BLaER1 treated with 17β-estradiol and CSF1 and Interleukin-3, amounts not matched to agents 10 nM and 100 nM (cell line): ENCODE data around the gene IGF1.

Source experiments
- H3K27ac ChIP-seq, 11 experiments: shearing (Covaris generic); formaldehyde crosslinking; 2 replicates each; pipeline ENCODE4 v1.8.1; 2022
- H3K27me3 ChIP-seq, 11 experiments: shearing (Covaris generic); formaldehyde crosslinking; 2 replicates each; pipeline ENCODE4 v1.8.1; 2022
- H3K36me3 ChIP-seq, 11 experiments: shearing (Covaris generic); formaldehyde crosslinking; 2 replicates each; pipeline ENCODE4 v1.8.1; 2022
- H3K4me1 ChIP-seq, 10 experiments: shearing (Covaris generic); formaldehyde crosslinking; 2 replicates each; pipeline ENCODE4 v1.8.1; 2022
- H3K4me2 ChIP-seq, 11 experiments: shearing (Covaris generic); formaldehyde crosslinking; 2 replicates each; pipeline ENCODE4 v1.8.1; 2022
- H3K4me3 ChIP-seq, 10 experiments: shearing (Covaris generic); formaldehyde crosslinking; 2 replicates each; pipeline ENCODE4 v1.8.1; 2022
- H3K9ac ChIP-seq, 11 experiments: shearing (Covaris generic); formaldehyde crosslinking; 2 replicates each; pipeline ENCODE4 v1.8.1; 2022
- H3K9me3 ChIP-seq, 11 experiments: shearing (Covaris generic); formaldehyde crosslinking; replicated peaks in 1 of 11; 2 replicates each; pipeline ENCODE4 v1.8.1; 2022
- H4K20me1 ChIP-seq, 11 experiments: shearing (Covaris generic); formaldehyde crosslinking; 2 replicates each; pipeline ENCODE4 v1.8.1; 2022
- Cebpa-rat ChIP-seq, 11 experiments: shearing (Covaris generic); IDR thresholded peaks; 2 replicates each; pipeline ENCODE4 v1.8.1; 2022

The IGF1 gene

DNA sequence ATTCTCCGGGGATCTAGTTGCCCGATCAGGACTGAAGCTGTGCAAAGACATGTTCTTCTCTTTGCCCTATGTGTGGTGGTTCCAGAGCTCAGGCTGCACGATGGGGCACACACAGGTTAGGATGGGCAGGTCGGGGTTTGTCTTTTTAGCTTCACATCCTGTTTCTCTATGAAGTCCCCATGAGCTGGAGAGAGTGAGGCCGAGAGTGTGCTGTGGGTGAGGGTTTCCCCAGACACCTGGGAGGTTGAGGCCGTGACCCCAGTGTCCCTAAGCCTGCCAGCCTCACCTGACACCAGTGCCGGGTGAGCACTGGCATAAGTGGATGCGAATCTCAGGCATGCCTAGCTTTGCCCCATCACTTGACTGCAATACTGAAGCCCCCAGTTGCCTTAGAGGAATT, 32.9 kb upstream of the IGF1 start:
- Histone ChIP-seq H3K4me2 (peak overlapping the region; percentile 48 to 74 (median 69); a peak in 16 of 22 replicates), H3K9ac (no peak overlapping the region), H3K4me1 (peaks cover 13 to 25% (median 15%) of the 10 kb centered on the region in 10 experiments), H3K36me3 (no peaks in the 10 kb centered on the region), H3K9me3 (peaks cover 0 to 1% (median 0%) of the 10 kb centered on the region in 11 experiments; a peak in 2 of 22 replicates), H4K20me1 (no peaks in the 10 kb centered on the region), H3K4me3 (no peak overlapping the region), H3K27me3 (no peaks in the 10 kb centered on the region), H3K27ac (no peak overlapping the region)
- no peak for TF ChIP-seq Cebpa-rat (IDR thresholded peaks at IDR 0.05)

DNA sequence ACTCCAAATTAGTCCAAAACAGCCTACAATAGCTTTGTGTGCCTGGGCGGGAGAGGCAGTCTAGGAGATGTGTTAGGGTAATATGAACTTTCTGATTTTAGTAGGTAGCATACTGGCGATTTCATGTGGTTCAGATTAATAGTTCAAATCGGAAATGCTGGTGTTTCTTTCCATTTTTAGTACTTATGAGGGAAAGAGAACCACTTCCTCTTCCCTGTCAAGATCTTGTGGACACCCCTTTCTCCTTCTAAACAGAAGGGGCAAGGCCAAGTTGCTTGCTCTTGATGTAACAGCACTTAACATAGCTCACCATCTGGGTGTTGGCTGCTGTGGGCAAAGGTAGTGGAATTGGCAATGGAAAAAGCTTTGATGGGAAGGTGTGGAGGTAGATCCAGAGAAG, 32.2 kb upstream of the IGF1 start:
- Histone ChIP-seq H3K27me3 (no peaks in the 10 kb centered on the region), H3K4me2 (peak overlapping the region; percentile 48 to 74 (median 69)), H4K20me1 (no peaks in the 10 kb centered on the region), H3K36me3 (no peaks in the 10 kb centered on the region), H3K27ac (0 out of 22 replicates have a peak overlapping the region, but pooled peaks of 1 of the 11 experiments have one; percentile 13), H3K4me1 (peaks cover 13 to 25% (median 15%) of the 10 kb centered on the region in 10 experiments), H3K9me3 (peaks cover 2 to 9% (median 6%) of the 10 kb centered on the region in 11 experiments; a peak in 15 of 22 replicates), H3K9ac (no peak overlapping the region), H3K4me3 (no peak overlapping the region)
- no peak for TF ChIP-seq Cebpa-rat (IDR thresholded peaks at IDR 0.05)

DNA sequence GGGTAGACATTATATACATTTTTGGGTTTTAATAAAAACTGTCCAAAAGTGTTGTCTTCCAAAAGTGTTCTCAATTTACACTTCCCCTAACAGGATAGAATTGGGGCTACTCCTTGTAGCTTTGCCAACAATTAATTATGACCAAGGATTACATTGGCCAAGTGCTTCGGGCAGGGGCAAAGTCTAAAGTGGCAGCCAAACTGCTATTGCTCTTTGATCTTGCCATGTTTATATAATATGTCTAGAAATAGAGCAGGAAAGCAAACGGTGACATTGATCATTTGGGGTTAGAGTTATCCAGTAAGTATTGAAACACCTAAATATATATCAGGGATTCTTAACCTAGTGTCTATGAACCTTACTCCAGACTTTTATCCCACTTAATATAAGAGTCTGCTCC, 31.2 kb upstream of the IGF1 start:
- Histone ChIP-seq H4K20me1 (no peaks in the 10 kb centered on the region), H3K4me1 (peaks cover 13 to 25% (median 15%) of the 10 kb centered on the region in 10 experiments), H3K4me2 (peak overlapping the region in 5 of 11 experiments; percentile 48 to 74 (median 74); a peak in 6 of 22 replicates), H3K4me3 (no peak overlapping the region), H3K27me3 (no peaks in the 10 kb centered on the region), H3K27ac (no peak overlapping the region), H3K36me3 (no peaks in the 10 kb centered on the region), H3K9ac (no peak overlapping the region), H3K9me3 (peaks cover 12 to 18% (median 15%) of the 10 kb centered on the region in 11 experiments; a peak in 19 of 22 replicates)
- TF ChIP-seq Cebpa-rat (IDR thresholded peaks at IDR 0.05) = no peak

DNA sequence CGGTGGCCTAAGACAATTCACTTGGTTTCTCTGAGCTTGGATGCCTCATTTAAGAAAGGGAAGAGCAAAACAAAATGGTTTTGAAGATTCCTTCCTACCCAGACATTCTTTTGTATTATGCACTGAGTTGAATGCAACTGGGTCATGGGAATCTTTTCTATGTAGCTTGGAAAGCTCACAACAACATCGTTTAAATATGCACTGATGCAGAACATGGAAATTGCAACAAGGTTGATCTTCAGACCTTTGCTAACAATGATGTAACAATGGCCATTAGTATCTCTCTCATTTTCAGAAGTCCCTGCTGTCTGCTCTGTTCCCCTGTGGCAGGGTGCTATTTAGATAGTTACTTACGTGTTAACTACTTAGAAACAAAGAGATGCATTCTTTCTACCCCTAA, 30.1 kb upstream of the IGF1 start:
- Histone ChIP-seq H3K36me3 (no peaks in the 10 kb centered on the region), H4K20me1 (no peaks in the 10 kb centered on the region), H3K27me3 (no peaks in the 10 kb centered on the region), H3K4me1 (peaks cover 13 to 29% (median 15%) of the 10 kb centered on the region in 10 experiments), H3K27ac (no peak overlapping the region), H3K4me3 (no peak overlapping the region), H3K9ac (no peak overlapping the region), H3K4me2 (no peak overlapping the region), H3K9me3 (peaks cover 21 to 29% (median 25%) of the 10 kb centered on the region in 11 experiments; a peak in 21 of 22 replicates)
- no peak for TF ChIP-seq Cebpa-rat (IDR thresholded peaks at IDR 0.05)

DNA sequence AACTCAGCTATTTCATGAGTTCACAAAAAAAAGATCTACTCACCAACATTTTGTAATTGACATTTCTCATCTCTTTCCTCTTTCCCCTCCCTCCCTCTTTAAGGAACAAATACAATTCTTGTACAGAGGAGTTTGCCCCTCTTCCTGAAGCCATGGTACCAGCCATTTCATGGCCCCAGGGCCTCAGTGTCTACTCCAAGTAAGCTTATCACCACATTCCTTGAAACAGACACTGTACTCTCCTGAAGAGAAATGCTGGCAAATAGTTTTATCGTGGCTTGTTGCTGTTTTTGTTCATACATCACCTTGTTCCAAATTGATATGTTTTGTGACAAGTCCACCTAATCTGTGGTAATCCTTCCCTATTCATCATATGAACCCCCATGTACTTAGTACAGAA, 29.7 kb upstream of the IGF1 start:
- TF ChIP-seq Cebpa-rat (IDR thresholded peaks at IDR 0.05) = no peak
- H3K36me3 ChIP-seq = no peaks in the 10 kb centered on the region
- no peak overlapping the region for H3K9ac ChIP-seq
- no peaks in the 10 kb centered on the region for H4K20me1 ChIP-seq
- no peak overlapping the region for H3K4me2 ChIP-seq
- H3K27me3 ChIP-seq = no peaks in the 10 kb centered on the region
- H3K4me1 ChIP-seq = peaks cover 13 to 33% (median 15%) of the 10 kb centered on the region in 10 experiments
- H3K27ac ChIP-seq = no peak overlapping the region
- H3K9me3 ChIP-seq = peaks cover 21 to 34% (median 27%) of the 10 kb centered on the region in 11 experiments; a peak in 21 of 22 replicates
- no peak overlapping the region for H3K4me3 ChIP-seq

DNA sequence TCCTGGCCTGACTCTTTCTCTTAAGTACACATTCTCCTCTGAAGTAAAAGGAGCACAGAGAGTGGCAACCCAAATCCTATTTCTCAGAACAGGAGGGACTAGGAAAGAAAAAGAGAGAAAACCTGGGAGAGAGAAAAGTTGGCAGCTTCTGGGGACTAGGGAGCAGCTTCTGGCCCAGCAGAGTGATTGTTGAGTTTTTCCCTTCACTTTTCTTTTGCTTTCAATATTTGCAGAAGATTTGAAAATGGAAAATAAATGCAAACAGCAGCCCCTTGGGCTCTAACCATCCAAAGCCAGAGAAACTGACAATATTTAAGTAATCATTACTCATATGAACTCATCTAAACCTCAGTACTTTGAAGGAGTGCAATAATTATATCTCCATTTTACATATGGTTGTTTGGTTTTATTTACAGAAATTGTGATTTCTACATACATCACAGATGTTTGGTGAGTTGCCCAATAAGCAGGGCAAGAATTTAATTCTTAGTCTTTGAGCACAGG, 28.8 kb upstream of the IGF1 start:
- H3K27ac ChIP-seq = no peak overlapping the region
- H3K4me3 ChIP-seq = no peak overlapping the region
- H3K27me3 ChIP-seq = no peaks in the 10 kb centered on the region
- H3K36me3 ChIP-seq = no peaks in the 10 kb centered on the region
- peaks cover 21 to 36% (median 27%) of the 10 kb centered on the region in 11 experiments; a peak in 21 of 22 replicates for H3K9me3 ChIP-seq
- TF ChIP-seq Cebpa-rat (IDR thresholded peaks at IDR 0.05) = no peak
- H3K4me1 ChIP-seq = peaks cover 15 to 42% (median 18%) of the 10 kb centered on the region in 10 experiments
- H3K4me2 ChIP-seq = no peak overlapping the region
- H3K9ac ChIP-seq = no peak overlapping the region
- no peaks in the 10 kb centered on the region for H4K20me1 ChIP-seq

DNA sequence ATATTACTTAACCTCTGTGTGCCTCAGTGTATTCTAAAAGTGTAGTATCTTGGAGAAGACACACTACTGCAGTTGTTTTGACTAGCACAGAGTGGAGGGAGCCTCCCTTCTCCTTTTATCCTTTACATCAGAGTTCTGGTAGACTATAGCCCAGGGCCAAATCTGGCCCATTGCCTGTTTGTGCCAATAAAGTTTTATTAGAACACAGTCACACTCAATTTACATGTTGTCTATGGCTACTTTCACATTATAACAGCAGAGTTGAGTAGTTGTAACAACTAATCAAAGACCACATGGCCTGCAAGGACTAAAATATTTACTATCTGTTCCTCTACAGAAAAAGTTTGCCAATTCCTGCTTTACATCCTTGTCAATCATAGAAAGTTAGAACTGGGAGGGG, 27.7 kb upstream of the IGF1 start:
- Histone ChIP-seq H3K4me3 (no peak overlapping the region), H3K9me3 (peaks cover 21 to 36% (median 27%) of the 10 kb centered on the region in 11 experiments; a peak in 21 of 22 replicates), H3K9ac (no peak overlapping the region), H3K4me2 (no peak overlapping the region), H3K36me3 (no peaks in the 10 kb centered on the region), H4K20me1 (no peaks in the 10 kb centered on the region), H3K27ac (no peak overlapping the region), H3K4me1 (peaks cover 19 to 50% (median 26%) of the 10 kb centered on the region in 10 experiments), H3K27me3 (no peaks in the 10 kb centered on the region)
- TF ChIP-seq Cebpa-rat (IDR thresholded peaks at IDR 0.05) = no peak

DNA sequence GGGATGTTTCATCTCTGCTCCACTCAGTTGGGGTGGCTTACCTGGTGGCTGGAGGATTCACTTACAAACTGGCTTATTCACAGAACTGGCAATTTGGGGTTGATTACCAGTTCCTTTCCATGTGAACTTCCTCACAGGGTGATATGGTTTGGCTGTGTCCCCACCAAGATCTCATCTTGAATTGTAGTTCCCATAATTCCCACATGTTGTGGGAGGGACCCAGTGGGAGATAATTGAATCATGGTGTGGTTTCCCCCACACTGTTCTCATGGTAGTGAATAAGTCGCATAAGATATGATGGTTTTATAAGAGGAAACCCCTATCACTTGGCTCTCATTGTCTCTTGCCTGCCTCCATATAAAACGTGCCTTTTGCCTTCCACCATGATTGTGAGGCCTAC, 26.9 kb upstream of the IGF1 start:
- TF ChIP-seq Cebpa-rat (IDR thresholded peaks at IDR 0.05) = no peak
- no peak overlapping the region for H3K27ac ChIP-seq
- peaks cover 21 to 36% (median 27%) of the 10 kb centered on the region in 11 experiments; a peak in 21 of 22 replicates for H3K9me3 ChIP-seq
- peaks cover 11 to 50% (median 18%) of the 10 kb centered on the region in 10 experiments for H3K4me1 ChIP-seq
- no peak overlapping the region for H3K4me2 ChIP-seq
- no peak overlapping the region for H3K4me3 ChIP-seq
- no peaks in the 10 kb centered on the region for H4K20me1 ChIP-seq
- H3K36me3 ChIP-seq = no peaks in the 10 kb centered on the region
- no peak overlapping the region for H3K9ac ChIP-seq
- no peaks in the 10 kb centered on the region for H3K27me3 ChIP-seq

DNA sequence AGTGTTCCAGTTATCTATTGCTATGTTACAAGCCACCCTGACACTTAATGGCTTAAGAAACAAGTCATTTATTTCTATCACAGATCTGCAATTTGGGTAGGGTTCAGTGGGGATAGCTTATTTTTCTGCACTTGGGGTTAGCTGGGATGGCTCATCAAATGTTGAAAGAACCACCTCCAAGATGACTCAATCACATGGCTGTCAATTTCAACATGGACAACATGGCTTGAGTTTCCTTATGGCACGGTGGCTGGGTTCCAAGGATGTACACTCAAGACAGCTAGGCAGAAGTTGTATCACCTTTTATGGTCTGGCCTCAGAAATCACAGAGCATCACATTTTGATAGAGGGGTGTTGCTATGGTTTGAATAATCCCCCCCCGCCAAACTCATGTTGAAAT, 24.5 kb upstream of the IGF1 start:
- Histone ChIP-seq H3K27me3 (no peaks in the 10 kb centered on the region), H3K9ac (no peak overlapping the region), H3K9me3 (peaks cover 21 to 36% (median 27%) of the 10 kb centered on the region in 11 experiments; a peak in 21 of 22 replicates), H3K27ac (peak overlapping the region in 3 of 11 experiments; percentile 68 to 77 (median 71); a peak in 6 of 22 replicates), H3K36me3 (no peaks in the 10 kb centered on the region), H3K4me3 (no peak overlapping the region), H4K20me1 (no peaks in the 10 kb centered on the region), H3K4me1 (peaks cover 7 to 60% (median 13%) of the 10 kb centered on the region in 10 experiments; a peak in 15 of 20 replicates), H3K4me2 (peak overlapping the region in 4 of 11 experiments; percentile 52 to 89 (median 80); a peak in 8 of 22 replicates)
- no peak for TF ChIP-seq Cebpa-rat (IDR thresholded peaks at IDR 0.05)
